Measurements from ENCODE around the gene MEGF11.

Gene MEGF11

DNA sequence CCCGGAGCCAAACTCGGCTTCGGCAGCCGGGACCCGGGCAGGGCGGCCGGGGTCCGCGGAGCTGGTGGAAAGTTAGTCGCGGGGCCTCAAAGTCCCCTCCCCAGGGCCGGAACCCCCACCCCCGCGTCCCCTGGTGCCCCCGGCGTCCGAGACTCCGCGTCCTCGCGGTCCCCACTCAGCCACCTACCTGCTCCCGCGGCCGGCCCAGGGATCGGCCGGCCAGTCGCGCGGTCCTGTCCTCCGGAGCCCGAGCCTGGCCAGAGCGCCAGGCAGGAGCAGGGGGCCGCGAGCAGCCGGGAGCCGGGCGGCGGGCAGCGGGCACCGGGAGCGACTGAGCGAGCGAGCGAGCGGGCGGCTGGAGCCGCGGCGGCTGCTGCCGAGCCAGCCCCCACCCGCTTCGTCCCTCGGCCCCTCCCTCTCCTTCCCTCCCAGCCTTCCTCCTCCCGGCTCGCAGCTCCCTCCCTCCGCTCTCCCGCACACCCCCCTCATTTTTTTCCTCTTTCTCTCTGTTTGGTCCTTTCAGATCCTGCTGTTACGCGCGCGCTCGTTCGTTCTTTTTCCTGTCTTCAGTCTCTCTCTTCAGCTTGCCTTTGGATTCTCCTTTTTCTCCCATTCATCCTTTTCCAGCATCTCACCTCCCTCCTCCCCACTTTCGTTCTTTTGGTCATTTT lies at the start of gene MEGF11:
MEGF11 (minus strand) TSS at position 333 of the 671 bp plus-strand sequence. CDS start 125,347 bp downstream, outside the sequence.
- no peak for DNase-seq (ENCODE audit: low read depth)

GRCh38 chr15:66302489-66303278 lies 49.1 kb upstream of the MEGF11 start:
- no peak for DNase-seq (ENCODE audit: low read depth)

DNA sequence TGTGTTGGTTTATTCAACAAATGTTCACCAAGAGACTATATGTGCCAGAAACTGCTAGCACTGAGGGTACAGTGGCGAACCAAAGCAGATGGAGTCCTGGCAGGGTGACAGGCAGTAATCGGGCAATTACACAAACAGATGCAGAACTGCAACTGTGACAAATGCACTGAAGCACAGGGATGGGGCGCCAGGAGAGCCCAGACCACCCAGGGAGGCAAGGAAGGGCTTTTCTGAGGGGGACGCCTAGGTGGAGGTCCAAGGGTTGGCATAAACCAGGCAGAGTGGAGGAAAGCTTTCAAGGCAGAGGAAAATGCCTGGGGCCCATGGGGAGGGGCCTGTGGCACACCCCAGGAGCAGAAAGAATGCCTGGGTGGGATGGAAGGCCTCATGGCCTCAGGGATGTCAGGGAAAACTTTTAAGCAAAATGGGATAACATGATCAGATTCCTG lies 45.3 kb upstream of the MEGF11 start:
- no peak for DNase-seq (ENCODE audit: low read depth)

DNA sequence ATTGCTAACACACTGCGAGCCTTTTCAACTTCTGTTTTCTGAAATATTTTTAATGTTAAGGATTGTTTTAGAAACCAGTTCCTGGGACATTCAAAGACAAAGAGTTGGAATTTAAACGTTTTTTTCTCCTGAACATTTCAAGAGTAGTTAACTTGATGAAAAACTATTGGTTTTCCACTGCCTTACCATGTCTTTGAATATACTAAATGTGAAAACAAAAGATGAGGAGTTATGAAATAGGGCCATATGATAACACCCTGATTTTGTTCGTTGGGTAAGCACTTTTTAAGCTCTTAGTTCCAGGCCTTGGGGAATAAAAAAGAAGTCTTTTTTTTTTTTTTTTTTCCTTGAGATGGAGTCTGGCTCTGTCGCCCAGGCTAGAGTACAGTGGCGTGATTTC lies 42.6 kb upstream of the MEGF11 start:
- DNase-seq (ENCODE audit: low read depth): no peak

DNA sequence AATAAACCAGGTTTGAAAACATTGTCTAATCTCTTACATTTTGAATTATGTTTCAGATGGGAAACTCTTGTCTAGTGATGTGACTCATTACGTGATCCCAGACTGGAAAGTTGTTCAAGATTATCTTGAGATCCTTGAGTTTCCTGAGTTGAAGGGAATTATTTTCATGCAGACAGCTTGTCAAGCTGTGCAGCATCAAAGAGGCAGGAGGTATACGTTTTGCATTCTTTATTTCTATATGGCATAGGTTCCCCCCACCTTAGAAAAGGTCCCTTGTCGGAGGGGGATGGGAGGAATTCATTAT lies 41.3 kb upstream of the MEGF11 start:
- no peak for DNase-seq (ENCODE audit: low read depth)

DNA sequence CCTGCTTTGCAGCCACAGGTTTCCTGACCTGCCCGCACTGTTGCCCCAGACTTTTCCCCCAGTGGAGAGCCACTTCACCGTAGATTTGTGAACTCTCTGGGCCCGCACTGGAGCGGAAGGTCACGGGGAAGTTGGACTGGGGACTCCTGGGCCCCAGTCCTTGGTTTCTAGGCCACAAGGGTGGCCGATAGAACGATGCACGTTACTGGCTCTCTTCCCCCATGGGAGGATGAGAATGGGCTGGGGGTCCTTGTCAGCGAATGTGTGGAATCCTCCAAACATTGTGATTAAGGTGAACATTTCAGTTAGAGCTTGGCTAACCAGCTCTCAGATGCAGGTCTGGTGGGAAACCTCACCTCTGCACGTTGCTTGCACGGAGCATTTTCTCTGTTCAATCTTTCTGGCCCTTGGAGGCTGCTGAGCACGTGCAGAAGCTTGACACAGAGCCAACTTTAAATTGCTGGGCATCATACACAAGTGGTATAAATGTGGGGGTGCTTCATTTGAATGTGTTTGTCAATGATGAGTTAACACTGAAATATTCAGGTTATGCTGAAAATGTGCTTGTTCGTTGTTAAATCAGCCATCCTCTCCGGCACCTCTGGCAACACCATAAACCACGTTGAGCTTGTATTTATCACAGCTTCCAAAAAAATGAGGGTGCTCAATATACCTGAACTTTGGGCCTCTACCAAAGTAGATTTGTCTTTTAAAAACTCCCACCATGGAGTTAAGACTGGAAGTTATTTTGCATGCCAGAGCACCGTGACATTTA lies 40.8 kb upstream of the MEGF11 start:
- DNase-seq (ENCODE audit: low read depth): no peak

DNA sequence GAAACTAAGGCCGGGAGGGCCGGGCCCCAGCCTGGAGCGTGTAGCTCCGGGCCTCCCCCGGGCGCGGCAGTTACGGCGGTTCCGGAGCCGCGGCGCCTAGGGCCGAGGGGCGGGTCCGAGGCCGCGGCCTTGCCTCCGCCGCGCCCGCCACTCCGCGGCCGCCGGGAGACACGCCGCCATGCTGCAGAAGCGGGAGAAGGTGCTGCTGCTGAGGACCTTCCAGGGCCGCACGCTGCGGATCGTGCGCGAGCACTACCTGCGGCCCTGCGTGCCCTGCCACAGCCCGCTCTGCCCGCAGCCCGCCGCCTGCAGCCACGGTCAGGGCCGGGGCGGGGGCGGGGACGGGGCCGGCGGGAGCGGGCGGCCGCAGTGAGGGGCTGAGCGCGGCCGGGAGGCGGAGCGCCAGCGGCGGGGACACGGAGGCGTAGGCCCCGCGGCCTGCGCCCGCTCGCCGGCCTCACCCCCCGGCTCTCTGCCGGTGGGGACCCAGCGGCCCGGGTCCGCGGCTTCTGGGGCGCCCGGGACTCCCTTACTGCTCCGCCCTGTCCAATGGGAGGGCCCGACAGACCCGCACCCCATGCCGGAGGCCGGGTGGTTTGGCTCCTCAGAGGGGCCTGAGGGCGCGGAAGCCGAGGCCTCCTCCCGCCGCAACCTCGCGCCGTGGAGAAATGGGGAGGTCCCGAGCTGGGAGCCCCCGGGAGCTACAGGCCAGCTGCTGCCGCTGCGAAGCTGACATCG lies 40.0 kb upstream of the MEGF11 start, which contains the start of gene DIS3L:
DIS3L (plus strand) TSS at position 150 of the 738 bp plus-strand sequence; CDS start at position 179, 29 bp downstream.
- peak; percentile 43 for DNase-seq (ENCODE audit: low read depth)

DNA sequence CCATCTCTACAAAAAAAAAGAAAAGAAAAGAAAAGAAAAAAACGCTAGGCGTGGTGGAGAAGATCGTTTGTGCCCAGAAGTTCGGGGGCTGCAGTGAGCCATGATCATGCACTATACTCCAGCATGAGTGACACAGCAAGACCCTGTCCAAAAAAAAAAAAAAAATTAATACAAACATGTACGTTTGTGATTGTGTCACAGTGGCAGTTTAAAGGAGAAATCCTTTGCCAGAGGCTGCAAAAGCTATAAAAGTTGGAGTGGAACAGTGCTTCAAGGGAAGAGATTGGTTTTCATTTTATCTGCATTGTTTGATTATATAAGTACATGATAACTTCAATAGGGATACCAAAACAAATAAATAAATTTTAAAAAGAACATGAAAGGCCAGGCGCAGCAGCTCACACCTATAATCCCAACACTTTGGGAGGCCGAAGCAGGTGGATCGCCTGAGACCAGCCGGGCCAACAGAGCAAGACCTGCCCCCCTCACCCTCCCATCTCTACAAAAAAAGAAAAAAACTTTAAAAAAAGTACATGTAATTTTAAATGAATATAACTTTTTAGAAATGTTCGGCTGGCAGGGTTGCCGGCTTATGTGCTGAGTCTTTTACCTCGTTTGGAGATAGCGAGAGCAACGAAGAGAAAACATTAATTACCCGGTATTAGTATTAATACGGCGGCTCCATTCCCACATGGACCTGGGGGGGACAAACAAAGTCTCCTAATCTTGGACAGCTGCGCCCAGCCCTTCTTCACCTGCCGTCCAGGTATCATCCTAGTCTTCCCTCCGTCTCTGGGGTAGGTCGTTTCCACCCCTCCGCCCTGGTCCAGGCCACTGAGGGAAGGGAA lies 39.2 kb upstream of the MEGF11 start:
- DNase-seq (ENCODE audit: low read depth): no peak

DNA sequence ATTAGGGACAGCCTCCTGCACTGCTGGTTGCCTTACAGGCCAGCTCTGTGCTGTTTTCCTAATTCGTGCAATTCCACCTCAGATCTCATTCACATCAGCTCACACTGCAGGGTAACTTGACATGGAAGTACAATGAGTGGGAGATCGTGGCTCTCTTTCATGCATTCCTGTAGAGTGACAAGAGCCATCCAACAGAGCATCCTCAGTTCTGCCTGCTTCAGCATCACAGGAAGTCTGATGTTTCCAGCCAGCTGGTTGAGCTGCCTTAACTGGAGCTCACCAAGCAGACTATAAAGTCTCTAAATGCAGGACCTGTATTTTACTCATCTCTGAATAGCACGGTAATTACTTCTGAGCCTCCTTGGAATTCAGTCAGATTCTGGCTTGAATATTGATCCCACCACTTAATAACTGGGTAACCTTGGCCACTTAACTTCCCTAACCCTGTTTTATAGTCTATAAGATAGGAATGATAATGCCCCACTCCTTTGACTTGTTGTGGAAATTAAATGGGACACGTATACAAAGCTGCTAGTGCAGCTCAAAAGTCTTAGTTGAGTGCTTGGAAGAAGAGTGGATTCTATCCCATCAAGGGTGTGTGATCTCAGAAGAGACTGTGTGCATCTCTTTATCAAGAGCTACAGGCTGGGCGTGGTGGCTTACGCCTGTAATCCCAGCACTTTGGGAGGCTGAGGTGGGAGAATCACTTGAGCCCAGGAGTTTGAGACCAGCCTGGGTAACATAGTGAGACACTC lies 38.4 kb upstream of the MEGF11 start:
- DNase-seq (ENCODE audit: low read depth): no peak

DNA sequence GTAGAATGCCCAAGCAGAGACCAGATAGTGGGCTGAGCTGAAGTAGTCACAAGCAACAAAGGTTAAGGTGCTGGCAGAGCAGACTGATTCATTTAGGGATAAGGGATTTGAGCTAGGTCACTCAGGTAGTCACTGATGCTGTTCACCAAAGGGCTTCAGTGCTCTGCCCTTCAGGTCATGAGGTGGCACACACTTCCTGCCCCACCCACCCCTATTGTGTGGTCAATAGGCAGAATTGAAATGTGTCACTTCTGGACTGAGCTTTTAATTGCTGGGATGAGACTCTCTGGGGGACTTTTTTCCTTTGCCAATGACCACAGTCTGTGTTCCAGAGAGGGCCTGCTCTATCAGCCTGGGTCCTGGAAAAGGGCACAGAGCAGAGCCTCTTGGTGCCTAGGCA lies 37.0 kb upstream of the MEGF11 start:
- no peak for DNase-seq (ENCODE audit: low read depth)

DNA sequence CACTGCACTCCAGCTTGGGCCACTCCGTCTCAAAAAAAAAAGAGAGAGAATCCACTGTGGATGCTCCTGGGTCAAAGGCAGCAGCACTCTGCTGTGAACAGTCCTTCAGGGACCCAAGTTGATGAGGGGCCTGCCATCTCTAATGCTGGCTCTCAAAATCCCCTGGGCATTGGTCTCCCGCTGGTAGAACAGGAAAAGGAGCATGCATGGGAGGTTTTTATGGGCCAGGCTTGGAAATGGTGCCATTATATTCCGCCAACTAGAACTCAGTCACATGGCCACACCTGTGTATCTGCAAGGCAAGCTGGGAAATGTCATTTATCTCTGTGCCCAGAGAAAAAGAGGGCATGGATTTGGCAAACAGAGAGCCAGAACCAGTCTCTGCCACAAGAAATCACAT lies 36.5 kb upstream of the MEGF11 start:
- no peak for DNase-seq (ENCODE audit: low read depth)

- DNase-seq (ENCODE audit: low read depth): no peak
These were observed 35.1 kb upstream of the MEGF11 start for GRCh38 chr15:66288551-66289185.

DNA sequence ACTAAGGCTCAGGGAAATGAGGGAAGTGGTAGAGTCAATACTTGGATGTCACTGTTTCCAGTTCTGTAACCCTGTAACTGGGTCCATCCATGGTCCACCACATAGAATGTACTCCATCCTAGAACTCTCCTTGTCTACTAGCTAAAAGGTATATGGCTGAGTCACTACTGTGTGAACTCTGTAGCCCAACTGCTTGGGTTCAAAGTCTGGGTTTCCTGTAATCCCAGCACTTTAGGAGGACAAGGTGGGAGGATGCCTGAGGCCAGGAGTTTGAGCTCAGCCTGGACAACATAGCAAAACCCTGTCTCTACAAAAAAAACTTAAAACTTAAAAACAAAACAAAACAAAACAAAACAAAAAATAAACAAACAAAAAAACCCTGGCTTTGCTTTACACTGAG lies 34.5 kb upstream of the MEGF11 start:
- no peak for DNase-seq (ENCODE audit: low read depth)

- DNase-seq (ENCODE audit: low read depth): no peak
These were observed 34.0 kb upstream of the MEGF11 start for GRCh38 chr15:66287461-66288057.

DNA sequence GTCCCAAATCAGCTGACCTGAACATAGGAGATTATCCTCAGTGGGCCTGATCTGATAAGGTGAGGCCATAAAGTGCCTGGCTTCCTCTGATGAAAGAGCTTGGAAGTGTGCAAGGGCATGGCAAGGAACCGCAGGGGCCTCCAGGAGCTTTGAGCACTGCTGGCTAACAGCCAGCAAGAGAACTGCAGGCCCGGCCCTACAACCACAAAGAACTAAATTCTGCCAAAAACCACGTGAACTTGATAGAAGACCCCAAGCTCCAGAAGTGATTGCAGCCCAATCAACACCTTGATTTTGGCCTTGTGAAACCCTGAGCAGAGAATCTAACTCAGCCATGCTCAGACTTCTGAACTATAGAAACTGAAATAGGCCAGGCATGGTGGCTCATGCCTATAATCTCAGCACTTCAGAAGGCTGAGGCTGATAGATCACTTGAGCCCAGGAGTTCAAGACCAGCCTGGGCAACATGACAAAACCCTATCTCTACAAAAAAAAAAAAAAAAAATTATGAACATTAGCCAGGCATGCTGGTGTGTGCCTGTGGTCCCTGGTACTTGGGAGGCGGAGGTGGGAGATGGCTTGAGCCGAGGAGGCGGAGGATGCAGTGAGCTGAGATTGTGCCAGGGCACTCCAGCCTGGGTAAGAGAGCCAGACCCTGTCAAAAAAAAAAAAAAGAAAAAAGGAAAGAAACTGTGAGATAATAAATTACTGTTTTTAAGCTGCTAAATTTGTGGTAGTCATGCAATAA lies 32.2 kb upstream of the MEGF11 start:
- no peak for DNase-seq (ENCODE audit: low read depth)

- no peak for DNase-seq (ENCODE audit: low read depth)
These were observed 30.7 kb upstream of the MEGF11 start for GRCh38 chr15:66284271-66284670.

GRCh38 chr15:66278671-66279070 lies 25.1 kb upstream of the MEGF11 start:
- DNase-seq (ENCODE audit: low read depth): no peak

- DNase-seq (ENCODE audit: low read depth): no peak
These were observed 24.5 kb upstream of the MEGF11 start for GRCh38 chr15:66278056-66278455.

DNA sequence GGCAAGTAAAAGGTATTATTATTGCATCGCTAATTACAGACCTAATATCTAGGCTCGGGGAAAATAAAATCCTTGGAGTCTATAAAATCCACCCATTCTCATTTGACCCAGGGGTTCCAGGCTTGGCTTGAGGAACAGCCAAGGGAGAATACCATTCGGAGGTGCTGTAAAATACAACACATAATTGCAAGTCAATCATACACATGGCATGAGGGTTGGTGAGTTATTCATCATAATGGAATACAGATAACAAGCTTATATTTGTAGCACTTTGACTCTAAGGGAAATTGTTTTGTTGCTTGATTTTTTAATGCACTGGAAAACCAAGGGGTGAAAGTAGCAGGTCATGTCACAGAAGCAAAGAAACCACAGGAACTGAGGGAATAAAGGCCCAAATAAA lies 23.0 kb upstream of the MEGF11 start:
- DNase-seq (ENCODE audit: low read depth): no peak

Measured in stimulated activated CD8-positive, alpha-beta memory T cell treated with anti-CD3 and anti-CD28 coated beads, Interleukin-4, amount 100 ng/mL, for 24 hours (primary cell).